ENCODE data around the gene SRRT.
A peak's percentile ranks its signal among the peaks of the same experiment; 100 is the strongest.

The SRRT gene

DNA sequence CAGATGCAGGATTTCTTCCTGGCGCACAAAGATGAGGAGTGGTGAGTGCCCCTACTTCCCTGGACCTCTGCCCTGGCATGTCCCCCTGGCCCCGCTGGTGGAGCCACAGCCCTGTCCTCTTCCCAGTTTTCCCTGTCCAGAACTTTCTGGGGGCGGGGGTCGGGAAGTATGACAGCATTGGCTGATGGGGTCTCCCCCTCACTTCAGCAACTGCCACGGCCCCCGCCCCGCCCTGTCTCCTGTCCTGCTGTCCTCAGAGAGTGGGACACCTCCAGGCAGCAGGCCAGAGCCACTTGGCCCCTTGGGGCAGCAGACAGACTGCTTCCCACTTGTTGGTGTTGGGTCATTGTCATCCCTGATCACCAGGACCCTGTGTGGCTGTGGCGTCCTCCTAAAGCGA is 7.3 kb downstream of the SRRT start:
- DNase-seq (ENCODE audit: low spot score), result no peak

DNA sequence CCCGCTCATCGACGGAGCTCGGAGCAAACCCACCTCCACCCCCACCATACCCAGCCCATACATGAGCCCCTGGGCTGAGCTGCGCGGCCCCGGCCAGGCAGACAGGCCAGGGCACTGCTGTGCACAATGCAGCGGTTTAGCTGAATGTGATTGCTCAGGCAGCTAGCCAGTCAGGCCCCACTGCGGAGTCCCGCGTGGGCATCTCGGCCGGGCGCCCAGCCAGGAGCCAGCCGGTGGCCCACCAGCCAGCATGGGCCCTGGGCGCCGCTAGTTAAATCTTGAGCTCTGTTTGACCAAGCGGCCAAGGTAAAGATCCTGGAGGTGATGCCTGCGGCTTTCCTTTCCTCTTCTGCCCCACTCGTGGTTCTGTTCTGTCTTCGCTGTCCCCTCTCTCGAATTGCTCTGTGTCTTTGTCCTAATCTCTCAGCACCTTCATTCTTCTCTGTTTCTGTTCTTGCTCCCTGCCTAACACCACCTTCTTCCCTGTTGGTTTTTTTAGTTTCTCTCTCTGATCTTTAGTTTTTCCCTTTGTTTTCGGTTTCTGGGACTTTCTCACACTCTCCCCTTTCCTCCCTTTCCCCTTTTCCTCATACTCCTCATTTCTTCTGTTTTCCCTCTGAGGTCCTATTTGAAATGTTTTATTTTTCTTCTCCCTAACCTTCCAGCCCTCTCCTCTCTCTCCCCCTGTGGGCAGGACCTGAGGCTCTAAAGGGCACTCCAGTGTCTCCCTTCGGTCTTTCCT is 8.1 kb downstream of the SRRT start:
- DNase-seq (ENCODE audit: low spot score), result no peak

DNA sequence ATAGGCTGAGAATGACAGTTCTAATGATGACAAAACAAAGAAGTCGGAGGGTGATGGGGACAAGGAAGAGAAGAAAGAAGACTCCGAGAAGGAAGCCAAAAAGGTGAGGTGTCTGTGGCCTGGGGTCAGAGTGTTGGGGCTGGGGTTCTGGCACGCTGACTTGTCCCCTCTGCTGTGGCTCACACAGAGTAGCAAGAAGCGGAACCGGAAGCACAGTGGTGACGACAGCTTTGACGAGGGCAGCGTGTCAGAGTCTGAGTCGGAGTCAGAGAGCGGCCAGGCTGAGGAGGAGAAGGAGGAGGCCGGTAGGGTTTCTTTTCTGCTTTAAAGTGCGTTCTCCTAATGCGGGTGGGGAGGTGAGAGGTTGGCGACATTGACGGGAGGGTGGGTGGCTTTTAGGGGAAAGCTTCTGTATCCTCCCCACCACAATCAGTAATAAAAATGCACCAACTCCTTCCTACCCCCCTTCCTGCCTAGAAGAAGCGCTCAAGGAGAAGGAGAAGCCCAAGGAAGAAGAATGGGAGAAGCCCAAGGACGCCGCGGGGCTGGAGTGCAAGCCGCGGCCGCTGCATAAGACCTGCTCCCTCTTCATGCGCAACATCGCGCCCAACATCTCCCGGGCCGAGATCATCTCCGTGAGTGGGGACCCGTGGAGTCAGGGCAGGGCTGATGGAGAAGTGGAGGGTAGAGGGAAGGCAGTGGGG is 10.0 kb downstream of the SRRT start:
- no peak for DNase-seq (ENCODE audit: low spot score)

DNA sequence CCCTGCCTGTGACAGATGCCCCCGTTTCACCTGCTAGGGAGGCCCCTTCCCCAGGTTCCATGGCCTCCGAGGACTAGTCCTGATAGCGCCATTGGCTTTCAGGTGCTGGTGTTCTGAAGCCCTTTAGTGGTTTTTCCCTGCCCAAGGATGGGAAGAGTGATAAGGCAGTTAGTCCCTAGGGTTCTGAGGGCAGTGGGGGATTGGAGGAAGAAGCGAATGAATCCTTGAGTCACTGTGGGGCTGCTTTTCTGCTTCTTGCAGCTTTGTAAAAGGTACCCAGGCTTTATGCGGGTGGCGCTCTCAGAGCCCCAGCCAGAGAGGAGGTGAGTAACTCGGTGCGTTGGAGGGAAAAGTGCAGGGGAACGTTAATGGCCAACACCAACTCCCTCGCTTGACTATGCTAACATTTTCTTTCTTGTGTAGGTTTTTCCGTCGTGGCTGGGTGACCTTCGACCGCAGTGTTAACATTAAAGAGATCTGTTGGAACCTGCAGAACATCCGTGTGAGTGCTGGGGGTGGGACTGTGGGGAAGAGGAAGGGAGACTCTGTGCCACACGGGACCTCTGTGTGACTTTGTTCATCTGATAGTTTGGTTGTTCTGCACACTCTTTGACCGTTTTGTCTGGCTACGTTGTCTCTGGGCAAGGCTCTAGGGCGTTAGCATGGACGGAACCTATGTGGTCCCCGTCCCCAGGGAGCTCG is 10.7 kb downstream of the SRRT start:
- DNase-seq (ENCODE audit: low spot score), result no peak

DNA sequence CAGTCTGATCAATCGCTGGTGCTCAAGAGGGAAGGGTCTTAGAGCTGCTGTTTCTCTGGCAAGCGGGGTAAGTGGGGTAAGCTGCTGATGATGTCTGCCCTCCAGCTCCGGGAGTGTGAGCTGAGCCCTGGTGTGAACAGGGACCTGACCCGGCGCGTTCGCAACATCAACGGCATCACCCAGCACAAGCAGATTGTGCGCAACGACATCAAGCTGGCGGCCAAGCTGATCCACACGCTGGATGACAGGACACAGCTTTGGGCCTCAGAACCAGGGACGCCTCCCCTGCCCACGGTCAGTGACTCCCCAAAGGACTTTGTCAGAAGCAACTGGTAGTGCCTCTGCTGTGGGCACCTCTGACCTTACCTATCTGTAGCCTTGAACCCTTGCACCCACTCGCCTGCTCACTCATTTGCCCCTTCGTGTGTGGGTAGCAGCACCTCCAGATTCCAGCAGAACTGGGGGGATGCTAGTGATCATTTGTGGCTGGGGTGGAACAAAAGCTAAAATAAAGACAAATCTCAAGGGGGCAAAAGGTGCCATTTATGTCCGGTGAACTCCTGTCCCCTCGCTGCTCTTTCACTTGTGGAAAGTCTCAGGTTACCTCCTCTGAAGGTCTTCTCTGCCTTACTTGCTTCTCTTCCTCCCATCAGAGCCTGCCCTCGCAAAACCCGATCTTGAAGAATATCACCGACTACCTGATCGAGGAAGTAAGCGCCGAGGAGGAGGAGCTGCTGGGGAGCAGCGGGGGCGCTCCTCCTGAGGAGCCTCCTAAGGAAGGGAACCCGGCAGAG is 11.4 kb downstream of the SRRT start:
- DNase-seq (ENCODE audit: low spot score), result no peak

DNA sequence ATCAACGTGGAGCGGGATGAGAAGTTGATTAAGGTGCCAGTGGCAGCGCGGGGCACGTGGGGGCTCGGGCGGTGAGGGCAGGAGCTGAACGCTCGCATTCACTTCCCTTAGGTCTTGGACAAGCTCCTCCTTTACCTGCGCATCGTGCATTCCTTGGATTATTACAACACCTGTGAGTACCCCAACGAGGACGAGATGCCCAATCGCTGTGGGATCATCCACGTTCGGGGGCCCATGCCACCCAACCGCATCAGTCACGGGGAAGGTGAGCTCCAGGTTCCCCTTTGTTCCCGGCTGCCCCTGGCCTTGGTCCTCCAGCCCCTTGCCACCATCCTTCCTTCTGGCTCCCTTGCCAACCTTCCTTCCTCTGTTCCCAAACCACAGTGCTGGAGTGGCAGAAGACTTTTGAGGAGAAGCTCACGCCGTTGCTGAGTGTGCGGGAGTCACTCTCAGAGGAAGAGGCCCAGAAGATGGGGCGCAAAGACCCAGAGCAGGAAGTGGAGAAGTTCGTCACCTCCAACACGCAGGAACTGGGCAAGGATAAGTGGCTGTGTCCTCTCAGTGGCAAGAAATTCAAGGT is 12.1 kb downstream of the SRRT start:
- DNase-seq (ENCODE audit: low spot score), result no peak

DNA sequence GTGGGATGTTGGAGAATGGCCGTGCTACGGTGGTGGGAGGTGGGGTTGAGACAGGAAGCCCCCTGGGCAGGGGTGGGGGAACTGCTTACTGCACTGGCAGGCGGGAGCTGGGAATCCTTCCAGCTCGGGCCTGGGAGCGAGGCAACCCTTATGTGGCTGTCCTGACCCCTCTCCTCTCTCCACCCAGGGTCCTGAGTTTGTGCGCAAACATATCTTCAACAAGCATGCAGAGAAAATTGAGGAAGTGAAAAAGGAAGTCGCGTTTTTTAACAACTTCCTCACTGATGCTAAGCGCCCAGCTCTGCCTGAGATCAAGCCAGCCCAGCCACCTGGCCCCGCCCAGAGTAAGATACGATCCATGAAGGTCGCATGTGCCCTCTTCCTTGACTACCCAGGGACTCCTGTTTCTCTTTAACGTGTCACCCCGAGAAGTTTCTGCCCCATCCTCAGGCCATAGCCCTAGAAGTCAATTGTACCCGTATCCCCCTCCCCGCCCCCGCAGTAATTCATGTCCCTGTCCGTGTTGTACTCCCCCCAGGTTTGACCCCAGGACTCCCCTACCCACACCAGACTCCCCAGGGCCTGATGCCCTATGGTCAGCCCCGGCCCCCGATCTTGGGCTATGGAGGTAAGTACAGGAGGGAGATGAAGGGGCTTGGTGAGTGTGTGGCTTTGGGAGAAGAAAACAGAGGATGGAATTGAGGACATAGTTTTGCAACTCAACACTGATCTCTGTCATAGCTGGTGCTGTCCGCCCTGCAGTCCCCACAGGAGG is 12.8 kb downstream of the SRRT start:
- DNase-seq (ENCODE audit: low spot score), result peak; percentile 46

DNA sequence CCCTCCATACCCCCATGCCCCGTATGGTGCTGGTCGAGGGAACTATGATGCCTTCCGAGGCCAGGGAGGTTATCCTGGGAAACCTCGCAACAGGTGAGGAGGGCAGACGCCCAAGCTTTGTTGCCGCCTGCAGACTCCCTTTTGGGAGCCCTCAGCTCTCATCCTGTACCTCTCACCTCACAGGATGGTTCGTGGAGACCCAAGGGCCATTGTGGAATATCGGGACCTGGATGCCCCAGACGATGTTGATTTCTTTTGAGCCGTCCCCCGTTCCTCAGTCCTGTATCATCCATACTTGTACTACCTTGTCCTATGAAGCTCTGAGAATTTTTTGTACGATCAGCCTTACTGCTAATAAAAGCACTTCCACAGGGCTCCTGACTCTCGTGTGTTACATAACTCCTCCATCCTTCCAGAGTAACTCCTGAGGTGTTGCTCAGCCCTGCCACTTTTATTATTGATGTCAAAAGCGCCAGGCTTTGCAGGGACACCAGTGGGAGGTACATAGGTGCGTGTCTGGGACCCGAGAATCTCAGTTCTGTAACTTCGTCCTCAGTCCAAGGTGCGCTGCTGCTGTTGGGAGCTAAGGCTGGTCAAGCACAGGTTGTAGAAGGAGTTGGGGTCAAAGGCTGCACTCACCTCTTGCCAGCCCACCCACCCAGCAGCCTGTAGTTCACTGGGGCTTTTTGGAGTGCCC is 13.5 kb downstream of the SRRT start:
- no peak for DNase-seq (ENCODE audit: low spot score)

DNA sequence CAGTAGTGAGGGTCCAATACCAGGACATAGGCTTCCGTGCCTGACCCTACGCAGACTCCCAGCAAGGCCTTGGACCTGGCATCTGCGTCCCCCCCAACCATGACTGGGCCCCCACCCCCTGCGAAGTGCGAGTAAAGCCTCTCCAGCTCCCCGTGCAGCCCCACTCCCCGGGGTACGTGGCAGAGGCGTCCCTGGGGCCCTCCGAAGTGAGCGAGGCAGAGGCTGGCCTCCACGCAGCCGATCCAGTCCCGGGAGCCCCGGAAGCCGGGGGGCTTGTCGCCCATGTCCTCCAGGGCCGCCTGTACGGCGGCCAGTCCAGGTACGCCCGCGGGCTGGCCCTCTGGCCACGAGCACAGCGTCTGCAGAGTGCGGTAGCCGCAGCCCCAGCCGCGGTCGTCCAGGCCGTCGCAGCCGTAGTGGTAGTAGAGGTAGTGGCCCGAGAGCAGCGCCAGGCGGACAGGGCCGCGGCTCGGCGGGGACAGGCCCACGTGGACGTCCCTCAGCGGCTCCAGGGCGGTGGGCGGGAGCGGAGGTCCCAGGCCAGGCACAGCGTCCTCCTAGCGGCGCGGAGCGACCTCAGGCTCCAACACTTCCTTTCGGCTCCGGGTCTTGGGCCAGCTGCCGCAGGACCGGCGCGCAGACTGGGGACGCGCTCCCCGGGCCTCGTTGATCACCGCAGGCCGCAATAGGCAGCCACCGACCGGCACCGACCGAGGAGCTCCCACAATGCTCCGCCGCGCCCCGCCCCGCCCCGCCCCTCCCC is 14.3 kb downstream of the SRRT start, which contains the start of gene UFSP1:
Gene UFSP1, minus strand, starts transcription at position 728 of the 763 bp plus-strand sequence. Its CDS starts 444 bp downstream, at position 284.
- no peak for DNase-seq (ENCODE audit: low spot score)

DNA sequence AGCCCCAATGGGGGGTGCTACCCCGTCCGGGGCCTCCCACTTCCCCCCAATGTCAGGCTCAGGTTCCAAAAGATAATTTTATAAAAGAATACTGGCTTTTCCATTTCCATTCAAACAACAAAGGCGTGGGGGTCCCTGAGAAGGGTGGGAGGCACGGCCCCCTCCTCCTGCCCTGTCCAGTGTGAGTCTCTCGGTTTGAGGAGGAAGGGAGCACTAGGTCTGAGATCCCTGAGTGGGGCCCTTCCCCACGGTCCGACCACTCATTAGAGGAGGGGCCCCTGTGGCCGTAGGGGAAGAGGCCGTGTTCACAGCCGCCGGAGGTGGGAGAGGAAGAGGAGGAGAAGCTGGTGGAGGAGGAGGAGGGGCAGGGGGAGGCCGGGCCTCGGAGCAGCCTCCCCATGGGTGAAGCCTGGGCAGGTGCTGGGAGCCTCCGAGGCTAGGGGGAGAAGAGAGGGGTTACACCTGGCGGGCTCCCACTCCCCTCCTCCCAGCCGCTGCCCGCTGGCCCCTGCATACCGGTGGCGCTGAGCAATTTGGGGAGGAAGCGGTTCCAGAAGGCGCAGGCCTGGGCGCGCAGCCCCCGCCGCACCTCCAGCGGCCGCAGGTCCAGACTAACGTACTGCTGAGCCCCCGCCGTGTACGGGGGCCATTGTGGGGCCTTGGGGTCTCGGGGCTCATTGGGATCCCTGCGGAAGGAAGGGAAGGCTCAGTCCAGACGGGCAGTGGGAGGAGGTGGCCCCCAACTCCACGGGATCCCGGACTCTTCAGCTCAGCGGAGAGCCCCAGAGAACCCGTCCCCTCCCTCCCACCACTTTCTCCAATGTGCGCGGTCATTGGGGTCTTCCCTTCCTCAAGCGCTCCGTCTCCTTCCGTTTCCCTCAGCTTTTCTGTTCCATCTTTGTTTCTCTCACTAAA is 16.0 kb downstream of the SRRT start:
- no peak for DNase-seq (ENCODE audit: low spot score)

DNA sequence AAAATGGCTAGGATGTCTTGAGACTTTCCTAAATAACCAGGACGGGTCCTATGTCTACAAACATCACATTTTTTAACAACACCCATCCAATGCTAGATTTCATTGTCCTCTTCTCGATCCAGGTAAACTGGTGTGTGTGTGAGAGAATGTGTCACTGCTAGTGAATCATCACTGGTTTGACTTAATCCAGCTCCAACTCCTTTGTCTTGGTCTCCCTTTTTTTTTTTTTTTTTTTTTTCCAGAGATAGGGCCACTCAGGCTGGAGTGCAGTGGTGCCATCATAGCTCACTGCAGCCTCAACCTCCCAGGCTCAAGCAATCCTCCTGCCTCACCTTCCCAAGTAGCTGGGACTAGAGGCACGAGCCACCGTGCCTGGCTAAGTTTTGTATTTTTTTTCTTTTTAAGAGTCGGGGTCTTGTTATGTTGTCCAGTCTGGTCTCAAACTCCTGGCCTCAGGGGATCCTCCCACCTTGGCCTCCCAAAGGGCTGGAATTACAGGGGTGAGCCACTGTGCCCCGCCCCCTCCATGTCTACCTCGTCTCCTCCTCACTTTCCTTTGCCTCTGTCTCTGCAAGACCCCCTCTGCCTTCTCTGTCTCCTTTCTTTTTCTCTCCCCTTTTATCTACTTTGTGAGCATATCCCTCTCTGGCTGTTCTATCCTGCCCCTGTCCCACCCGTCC is 16.8 kb downstream of the SRRT start:
- no peak for DNase-seq (ENCODE audit: low spot score)

DNA sequence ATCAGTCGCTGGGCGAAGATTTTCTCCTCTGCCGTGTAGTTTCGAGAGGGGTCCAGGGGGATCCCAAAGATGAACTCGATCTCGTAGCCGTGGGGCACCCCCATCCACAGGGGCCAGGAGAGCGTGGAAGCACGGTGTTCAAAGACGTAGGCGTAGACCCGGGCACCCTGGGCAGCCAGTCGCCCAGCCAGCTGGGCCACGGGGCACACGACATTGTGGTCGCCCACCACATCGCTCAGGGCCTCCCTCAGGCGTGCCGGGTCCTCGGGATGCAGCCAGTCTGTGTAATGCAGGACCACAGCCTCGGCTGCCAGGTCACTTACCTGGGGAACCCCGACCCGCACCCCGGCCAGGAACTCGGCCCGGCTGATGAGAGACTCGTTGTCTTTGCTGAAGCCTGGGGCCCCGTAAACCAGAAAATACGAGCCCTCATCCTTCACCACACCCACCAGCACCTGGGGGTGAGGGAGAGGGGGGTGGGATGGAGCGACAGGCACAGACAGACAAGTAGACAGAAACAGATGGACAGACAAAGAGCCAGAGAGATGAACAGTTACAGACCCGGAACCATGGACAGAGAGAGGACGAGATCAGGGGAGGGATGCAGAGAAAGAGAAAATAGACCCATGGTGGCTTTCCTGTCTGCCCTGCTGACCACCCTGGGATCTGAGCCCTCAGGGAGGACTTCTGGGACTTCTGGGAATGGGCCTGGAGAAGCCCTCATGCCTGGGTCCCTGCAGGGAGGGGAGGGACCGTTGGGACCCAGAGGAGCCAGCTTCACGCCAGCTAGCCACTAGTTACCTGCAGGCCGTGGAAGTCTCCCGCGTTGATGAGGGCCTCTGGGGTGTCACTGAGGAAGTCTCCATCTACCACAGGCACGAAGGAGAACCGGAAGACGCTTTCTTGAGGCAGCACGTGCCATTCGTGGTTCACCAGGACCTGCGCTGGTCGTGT is 17.7 kb downstream of the SRRT start:
- DNase-seq (ENCODE audit: low spot score), result no peak

DNA sequence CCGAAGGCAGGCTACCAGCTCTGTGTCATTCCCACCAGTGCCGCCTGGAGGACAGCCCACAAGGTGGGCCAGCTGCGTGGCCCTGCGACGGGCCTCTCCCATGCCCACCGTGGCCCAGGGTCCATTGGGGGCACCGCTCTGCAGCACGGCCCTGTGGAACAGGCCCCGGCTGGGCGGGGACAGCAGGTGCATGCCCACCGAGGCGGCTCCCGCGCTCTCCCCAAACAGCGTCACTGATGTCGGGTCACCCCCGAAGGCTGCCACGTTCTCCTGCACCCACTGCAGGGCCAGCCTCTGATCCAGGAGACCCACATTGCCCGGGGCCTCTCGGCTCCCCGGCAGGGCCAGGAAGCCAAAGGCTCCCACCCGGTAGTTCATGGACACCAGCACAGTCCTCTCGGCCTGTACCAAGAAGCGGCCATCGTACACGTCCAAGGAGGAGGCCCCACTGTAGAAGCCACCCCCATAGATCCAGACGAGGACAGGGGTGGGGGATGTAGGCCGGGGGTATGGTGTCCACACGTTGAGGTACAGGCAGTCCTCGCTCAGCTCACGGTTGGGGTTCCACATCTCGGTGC is 18.5 kb downstream of the SRRT start:
- DNase-seq (ENCODE audit: low spot score), result no peak

DNA sequence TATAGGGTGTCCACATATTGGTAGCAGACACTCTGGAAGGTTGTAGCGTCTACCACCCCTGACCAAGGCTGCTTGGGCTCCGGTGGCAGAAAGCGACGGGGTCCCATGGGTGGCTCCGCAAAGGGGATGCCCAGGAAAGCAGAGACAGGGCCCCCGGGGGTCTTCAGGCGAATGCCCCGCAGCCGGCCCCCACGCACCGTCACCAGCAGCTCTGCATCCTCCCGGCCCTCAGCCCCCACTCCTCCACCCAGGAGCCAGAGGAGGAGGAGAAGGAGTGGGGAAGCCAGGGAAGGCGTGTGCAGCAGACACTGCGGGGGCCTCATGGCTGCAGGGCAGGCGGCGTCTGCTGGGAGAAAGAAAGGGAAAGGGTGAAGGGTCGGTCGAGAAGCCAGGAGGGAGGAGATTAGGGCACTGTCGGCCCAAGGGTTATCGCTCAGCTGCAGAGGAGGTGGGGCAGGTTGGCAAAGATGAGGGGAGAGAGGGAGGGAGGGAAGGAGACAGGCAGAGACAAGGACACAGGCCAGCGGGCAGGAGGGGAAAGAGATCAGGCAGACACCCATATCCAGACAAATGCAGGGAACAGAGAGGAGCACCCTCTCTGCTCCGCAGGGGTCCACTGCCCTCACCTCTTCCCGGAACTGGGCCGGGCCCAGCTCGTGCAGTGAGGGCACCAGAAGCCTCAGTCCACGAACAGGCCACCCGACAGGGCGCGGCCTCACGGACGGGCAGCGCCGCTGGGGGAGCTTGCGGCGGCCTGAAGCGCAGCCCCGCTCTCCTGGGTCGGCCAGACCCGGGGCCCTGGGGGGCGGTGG is 19.2 kb downstream of the SRRT start:
- peak; percentile 93 for DNase-seq (ENCODE audit: low spot score)

DNA sequence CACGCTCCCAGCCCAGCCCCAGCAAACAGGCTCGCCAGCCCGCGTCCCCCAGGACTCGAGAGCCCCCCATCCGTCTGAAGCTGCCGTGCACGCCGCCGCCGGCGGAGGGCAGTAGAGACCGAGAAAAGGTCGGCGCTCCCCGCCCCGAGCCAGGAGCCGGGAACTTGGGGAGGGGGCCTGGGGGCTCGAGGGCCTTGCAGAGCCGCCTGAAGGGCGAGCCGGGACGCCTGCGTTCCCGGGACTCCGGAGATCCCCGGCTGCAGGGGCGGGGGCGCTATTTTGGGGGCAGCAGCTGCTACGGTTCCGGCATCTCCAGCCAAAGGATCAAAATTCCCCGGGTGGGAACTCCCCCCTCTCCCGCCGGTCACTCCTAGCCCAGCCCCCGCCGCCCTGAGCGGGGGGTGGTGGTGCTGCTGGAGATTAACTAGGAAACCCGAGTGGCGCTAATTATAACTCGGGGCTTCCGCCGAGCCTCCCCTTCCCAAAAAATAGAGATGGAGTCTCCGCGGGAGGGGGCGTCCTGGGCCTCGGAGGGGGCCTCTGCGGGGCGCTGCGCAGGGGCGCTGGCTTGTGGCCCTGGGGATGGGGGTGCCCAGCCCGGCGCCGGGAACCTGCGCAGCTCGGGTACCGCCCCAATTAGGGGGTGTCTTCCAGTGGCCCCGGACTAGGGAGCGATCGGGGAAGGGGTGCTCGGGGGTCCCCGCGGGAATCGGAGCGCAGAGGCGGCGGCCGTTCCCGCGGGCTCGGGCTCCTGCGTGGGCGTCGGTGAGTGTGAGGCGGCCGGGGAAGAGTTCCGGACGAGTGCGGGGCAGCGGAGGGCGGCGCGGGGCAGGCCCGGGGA is 20.2 kb downstream of the SRRT start:
- peak; percentile 74 for DNase-seq (ENCODE audit: low spot score)

Data from hematopoietic multipotent progenitor cell treated with erythropoietin and hydrocortisone succinate and interleukin-3 and kit ligand, for 15 days (in vitro differentiated cells).